ENCODE data around the gene SWSAP1. TPM values are rescaled to one million over a fixed set of nuclear protein-coding genes. Genes with fewer than 3 reads are reported as not detected.

SWSAP1 gene
- total and polyA plus RNA-seq, 9 of the 15 experiments (the other 6 are each of a cell fraction or from before 2014, with no cell fraction given) = 0.18 to 2.8 (median 1.7) TPM

- no peak for TF ChIP-seq RREB1 (CRISPR knock-in tag; IDR thresholded peaks at IDR 0.05)
- TF ChIP-seq ZNF274 (IDR thresholded peaks at IDR 0.05; ENCODE audit: borderline replicate concordance, low read depth, low read length) = no peak
- TF ChIP-seq MAFG (tag; conservative IDR thresholded peaks at IDR 0.05) = no peak
- peak; percentile 6 for TF ChIP-seq MXD1 (CRISPR knock-in tag; IDR thresholded peaks at IDR 0.05; ENCODE audit: borderline replicate concordance, poor library complexity, severe bottlenecking)
- no peak for TF ChIP-seq BACH1 (tag; IDR thresholded peaks at IDR 0.05)
- no peak; the same call in 1 of the 2 replicates for TF ChIP-seq MTA2 (IDR thresholded peaks at IDR 0.05; ENCODE audit: low read depth)
- TF ChIP-seq HNRNPK (IDR thresholded peaks at IDR 0.05; ENCODE audit: low read depth, low read length, poor library complexity, severe bottlenecking) = no peak
- TF ChIP-seq ZNF76 (CRISPR knock-in tag; IDR thresholded peaks at IDR 0.05; ENCODE audit: borderline replicate concordance) = no peak
- peak; percentile 57; the same call in 1 of the 2 replicates for TF ChIP-seq MYC (IDR thresholded peaks at IDR 0.05; ENCODE audit: low read depth, low read length)
- 0 out of 2 replicates have a peak, but pooled peaks have one; percentile 61 for TF ChIP-seq MYC (CRISPR knock-in tag; IDR thresholded peaks at IDR 0.05; ENCODE audit: borderline replicate concordance, low read depth)
- no peak for TF ChIP-seq NCOA2 (IDR thresholded peaks at IDR 0.05; ENCODE audit: partially characterized antibody in 2 of 2)
- TF ChIP-seq TFAP4 (CRISPR knock-in tag; IDR thresholded peaks at IDR 0.05; ENCODE audit: borderline replicate concordance) = peak; percentile 95
- no peak for TF ChIP-seq JUNB (CRISPR knock-in tag; conservative IDR thresholded peaks at IDR 0.05)
- no peak for TF ChIP-seq ZSCAN29 (IDR thresholded peaks at IDR 0.05)
- TF ChIP-seq SIRT6 (IDR thresholded peaks at IDR 0.05; ENCODE audit: low read depth, low read length) = no peak
Measured at GRCh38 chr19:11382898-11383705, 8.6 kb downstream of the SWSAP1 start (continued).
